NCI-H128 (cell line): Measurements from ENCODE around the gene AATF.

Source experiments
- DNase-seq: peaks from one replicate; lab custom pipeline; 2025; ENCODE audit not compliant: unreplicated experiment; lab: John Stamatoyannopoulos, UW

Gene AATF

GRCh38 chr17:37041932-37042331, 93.2 kb downstream of the AATF start:
- no peak for DNase-seq

- DNase-seq: no peak
These were observed 94.4 kb downstream of the AATF start for GRCh38 chr17:37043201-37043600.

DNA sequence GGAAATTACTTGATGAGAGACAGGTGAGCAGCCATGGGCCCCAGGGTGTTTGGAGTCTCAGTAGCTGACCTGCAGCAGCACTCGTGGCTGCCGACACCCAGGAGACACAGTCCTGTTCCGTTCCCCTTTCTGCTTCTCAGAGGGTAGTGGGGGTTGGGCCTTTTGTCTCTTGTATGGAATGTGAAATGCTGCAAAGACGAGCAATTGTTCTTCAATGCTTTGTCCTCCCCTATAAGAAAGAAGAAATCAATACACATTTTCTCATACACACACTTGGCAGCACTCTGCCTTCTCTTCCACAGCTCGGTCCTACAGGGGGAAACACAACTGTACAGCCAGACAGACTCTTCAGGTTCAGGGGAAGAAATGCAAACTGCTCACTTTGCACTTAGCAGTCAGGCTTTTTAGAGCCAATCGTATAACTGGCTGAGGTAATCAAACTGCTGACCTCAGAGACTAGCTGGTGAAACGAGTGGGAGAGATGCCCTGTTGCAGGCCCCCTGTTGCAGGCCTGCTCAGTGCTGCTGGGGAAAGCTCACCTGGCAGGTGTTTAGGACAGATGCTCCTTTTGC, 96.7 kb downstream of the AATF start:
- DNase-seq: no peak

DNA sequence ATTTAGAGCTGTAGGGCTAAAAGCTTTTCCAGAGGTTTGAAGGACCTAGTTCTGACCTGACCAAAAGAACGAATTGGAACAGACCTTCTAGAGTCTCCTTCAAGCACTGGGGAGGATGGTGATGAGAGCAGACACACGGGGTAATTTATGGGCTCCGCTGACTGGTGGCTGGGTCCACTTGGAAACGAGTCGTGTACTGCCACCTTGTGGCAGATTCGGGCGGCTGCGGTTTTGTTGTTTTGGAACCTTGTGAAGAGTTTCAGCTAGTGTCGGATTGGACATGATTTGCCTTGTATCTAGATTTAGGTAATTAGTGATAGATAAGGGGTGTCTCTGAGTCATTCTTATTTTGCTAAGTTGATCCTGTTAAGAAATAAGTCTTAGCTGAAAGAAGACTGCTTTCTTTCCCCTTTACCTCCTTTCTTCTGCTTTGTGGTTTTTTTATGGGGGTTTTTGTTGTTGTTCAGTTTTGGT, 98.9 kb downstream of the AATF start:
- peak; percentile 36 for DNase-seq

GRCh38 chr17:37048811-37049210, 100.1 kb downstream of the AATF start:
- no peak for DNase-seq

DNA sequence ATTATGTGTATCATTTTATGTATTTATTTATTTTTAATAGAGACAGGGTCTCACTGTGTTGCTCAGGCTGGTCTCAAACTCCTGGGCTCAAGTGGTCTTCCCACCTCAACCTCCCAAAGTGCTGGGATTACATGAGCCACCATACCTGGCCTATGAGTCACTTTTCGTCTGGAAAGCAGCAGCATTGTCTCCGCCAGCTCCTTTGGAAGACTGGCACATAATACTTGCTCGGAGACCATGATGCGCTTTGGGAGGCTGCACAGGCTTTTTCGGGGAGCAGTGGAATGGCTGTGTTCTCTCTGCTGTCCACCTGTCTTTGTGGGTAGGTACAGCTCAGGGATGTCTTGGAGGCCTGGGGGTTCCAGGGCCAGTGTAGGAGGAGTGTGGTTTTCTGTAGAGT, 102.2 kb downstream of the AATF start:
- no peak for DNase-seq

DNA sequence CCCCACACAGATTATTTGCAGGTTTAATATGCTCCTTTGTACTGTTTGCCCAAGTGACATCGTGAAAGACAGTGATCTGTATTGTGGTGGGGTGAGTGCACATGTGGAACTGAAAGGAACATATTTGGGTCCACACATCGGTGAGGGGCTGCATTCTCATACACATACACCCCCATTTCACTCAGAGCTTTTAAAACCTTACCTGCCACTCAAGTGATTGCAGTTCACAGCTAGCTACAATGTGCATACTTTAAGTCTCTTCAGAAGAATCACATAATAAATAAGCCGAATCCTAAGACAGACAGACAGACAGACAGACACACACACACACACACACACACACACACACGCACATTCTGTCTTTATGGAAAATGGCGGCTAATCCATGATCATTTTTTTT, 102.6 kb downstream of the AATF start:
- no peak for DNase-seq

DNA sequence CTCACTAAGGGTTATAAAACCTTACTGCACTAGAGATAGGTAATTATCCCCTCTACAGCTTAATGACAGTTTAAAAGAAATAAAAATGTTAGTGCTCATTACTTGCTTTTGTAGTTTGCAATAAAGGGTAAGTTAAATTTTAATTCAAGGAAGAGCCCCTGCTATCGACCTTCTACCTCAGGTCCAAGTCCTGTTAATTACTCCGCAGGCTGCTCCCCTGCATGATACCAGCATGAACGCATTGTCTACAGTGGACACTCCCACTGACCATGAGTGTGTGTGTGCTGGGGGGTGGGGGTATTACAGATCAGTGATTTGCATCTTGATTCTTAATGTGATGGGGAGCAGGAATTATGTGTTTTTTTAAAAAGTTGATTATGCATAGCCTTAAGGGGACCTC, 103.1 kb downstream of the AATF start:
- DNase-seq: no peak

GRCh38 chr17:37052450-37052849, 103.7 kb downstream of the AATF start:
- DNase-seq: no peak

DNA sequence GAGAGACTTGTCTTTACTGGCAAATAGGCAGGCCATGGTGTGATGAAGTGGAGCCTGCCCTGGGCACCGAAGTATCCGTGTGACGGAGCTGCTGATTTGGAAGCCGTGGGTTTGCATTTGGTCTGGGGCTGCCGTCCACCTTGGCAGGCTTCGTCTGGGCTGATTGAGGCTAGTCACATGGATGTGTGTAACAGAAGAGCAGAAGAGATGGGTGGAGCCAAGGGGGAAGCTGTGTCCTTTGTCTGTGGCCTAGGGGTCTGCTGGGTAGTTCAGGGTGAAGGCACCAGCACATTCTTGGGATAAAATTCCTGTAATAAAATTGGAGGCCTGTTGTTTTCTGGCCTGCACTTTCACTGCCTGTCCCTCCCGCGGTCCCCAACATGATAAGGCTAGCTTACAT, 106.1 kb downstream of the AATF start:
- DNase-seq: no peak

- DNase-seq: no peak
These were observed 107.9 kb downstream of the AATF start for GRCh38 chr17:37056622-37057021.

DNA sequence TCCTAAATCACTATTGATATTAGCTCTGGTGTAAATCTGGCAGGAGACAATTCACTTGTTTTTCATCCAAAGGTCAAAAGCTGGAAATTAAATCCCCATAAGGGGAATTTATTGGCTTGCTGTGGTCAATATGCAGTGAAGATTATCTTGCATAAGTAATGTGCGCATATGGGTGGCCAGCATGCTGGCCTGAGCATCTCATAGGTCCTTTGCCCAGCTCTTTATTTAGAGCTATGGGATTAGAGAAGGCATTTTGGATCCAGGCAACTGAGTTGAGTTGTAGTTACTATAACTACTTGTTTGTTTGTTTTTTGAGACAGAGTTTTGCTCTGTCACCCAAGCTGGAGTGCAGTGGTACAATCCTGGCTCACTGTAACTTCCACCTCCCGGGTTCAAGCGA, 110.7 kb downstream of the AATF start:
- no peak for DNase-seq

- DNase-seq: no peak
These were observed 111.3 kb downstream of the AATF start for GRCh38 chr17:37060094-37060493.

DNA sequence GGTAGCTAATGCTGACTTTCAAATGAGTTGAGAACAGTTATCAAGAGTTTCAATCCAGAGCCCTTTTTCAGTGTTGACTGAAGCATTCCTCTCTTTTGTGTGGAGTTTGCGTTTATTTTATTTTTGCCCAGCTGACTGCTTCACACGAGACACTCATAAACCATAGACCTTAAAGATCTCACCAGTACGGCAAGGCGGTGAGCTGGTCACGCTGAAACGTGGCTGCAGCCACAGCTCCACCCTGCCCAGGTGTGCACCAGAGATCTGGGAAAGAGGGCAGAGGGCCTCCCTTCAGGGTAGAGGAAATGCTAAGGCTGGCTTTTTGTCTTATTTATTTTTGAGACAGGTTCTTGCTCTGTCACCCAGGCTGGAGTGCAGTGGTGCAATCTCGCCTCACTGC, 112.2 kb downstream of the AATF start:
- DNase-seq: no peak

- no peak for DNase-seq
These were observed 113.3 kb downstream of the AATF start for GRCh38 chr17:37062021-37062420.

DNA sequence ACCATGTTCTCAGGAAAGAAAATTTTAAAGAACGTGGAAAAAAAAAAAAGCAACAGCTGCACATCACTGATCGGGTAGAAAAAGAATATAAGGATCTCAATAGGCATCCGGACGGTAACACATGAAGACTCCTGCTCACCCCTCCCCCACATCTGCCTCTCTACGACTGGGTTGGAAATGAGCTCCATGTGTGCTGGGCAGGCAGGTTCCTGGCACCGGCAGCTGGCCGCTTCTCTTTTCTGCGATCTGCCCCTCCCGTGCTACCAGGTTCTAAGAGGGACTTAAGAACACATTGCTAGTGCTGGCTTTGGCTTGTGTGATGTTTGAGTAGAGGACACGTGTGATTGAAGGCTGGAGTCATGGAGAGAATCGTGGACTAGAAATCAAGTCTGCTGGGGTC, 115.5 kb downstream of the AATF start:
- DNase-seq: no peak

GRCh38 chr17:37064956-37065355, 116.2 kb downstream of the AATF start:
- no peak for DNase-seq

DNA sequence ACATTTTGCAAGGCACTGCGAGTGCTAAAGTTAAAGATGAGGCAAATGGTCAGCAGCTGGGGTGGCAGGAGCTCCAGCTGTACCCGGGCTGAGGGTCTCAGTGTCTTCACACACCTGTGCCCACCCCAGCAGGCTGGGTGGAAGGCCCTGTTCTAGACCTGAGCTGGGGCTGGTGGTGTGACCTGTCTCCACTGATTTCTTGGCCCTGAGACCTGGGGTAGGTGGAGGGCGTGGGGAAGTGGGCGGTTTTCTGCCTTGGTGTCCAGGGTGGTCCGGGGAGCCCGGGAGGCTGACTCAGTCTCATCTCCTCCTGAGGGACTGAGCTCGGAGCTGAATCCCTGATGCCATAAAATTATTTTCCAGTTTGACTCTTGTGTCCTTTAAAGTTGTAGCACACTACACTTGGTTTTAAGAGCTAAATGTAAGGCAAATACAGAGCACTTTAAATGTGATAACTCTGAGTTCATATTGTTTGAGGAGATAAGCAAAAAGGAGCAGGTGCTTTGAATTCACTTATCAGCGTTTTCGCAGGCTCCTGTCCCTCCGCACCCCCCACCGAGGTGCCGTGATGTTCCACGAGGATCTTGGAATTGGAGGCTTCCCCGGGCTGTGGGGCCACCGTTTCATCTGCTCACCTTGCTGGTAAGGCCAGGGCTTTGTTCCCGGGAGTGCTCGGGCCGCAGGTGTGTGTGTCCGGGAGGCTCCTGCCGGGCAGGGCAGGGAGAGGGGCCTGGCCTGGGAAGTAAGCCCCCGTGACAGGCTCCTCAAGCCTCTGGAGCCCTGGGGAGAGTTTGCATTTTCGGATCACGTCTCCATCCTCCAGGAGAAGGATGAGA, 117.0 kb downstream of the AATF start:
- DNase-seq: no peak

GRCh38 chr17:37066322-37067255, 117.8 kb downstream of the AATF start:
- DNase-seq: no peak

GRCh38 chr17:37067555-37068111, 118.9 kb downstream of the AATF start:
- no peak for DNase-seq

DNA sequence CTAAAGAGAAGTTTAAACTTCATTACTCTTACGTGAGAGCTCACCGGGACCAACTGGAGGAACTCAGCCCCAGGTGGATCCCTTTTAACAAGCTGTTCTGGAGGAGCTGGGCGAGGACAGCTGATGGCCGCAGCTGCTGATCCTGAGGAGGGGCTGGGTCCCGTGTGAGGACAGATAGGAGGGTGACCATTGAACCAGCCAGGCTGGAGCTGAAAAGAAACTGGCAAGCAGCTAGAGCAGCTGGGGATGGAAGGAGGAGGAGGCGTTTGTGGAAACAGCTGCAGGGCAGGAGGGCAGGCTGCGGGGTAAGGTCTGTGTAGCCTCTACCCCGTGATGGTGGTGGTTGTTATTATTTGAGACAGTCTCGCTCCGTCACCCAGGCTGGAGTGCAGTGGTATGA, 119.5 kb downstream of the AATF start:
- DNase-seq: no peak
